Endodermal cell (in vitro differentiated cells): ENCODE data around the gene C1orf105. TPM values are rescaled to one million over a fixed set of nuclear protein-coding genes. Genes with fewer than 3 reads are reported as not detected.

Source experiments
- DNase-seq: peaks from one replicate; pipeline ENCODE4 v3.0.0-alpha.2; 2017
- H3K27ac ChIP-seq: 2 replicates; pipeline ENCODE4 v1.5.1; 2013; ENCODE audit warnings: mild to moderate bottlenecking, low read depth, low read length, moderate library complexity
- H3K27me3 ChIP-seq: 2 replicates; pipeline ENCODE4 v1.6.1; 2013; ENCODE audit warnings: mild to moderate bottlenecking, low read length, moderate library complexity; ENCODE audit not compliant: insufficient read depth, control insufficient read depth, poor library complexity, severe bottlenecking
- H3K36me3 ChIP-seq: 2 replicates; pipeline ENCODE4 v1.7.0; 2013; ENCODE audit warnings: mild to moderate bottlenecking, low read length, moderate library complexity; ENCODE audit not compliant: control insufficient read depth, insufficient read depth
- H3K4me1 ChIP-seq: one replicate; pipeline ENCODE4 v1.7.0; 2013; ENCODE audit warnings: low read length; ENCODE audit not compliant: control insufficient read depth, insufficient read depth
- H3K4me3 ChIP-seq: 2 replicates; pipeline ENCODE4 v1.5.1; 2013; ENCODE audit warnings: mild to moderate bottlenecking, low read length, moderate library complexity
- H3K9ac ChIP-seq: 2 replicates; pipeline ENCODE4 v1.6.1; 2013; ENCODE audit warnings: mild to moderate bottlenecking, low read length, moderate library complexity; ENCODE audit not compliant: poor library complexity, severe bottlenecking; ENCODE audit errors: extremely low read depth
- H3K9me3 ChIP-seq: 2 replicates; pipeline ENCODE4 v1.6.1; 2013; ENCODE audit warnings: mild to moderate bottlenecking, low read length, moderate library complexity; ENCODE audit not compliant: control insufficient read depth
- H3K27ac Mint-ChIP-seq: 2 replicates; pipeline ENCODE4 v1.8.0; 2020; ENCODE audit warnings: mixed read lengths
- H3K27me3 Mint-ChIP-seq: 2 replicates; pipeline ENCODE4 v1.8.0; 2021; ENCODE audit warnings: mild to moderate bottlenecking, mixed read lengths; ENCODE audit not compliant: insufficient read depth
- H3K36me3 Mint-ChIP-seq: 2 replicates; pipeline ENCODE4 v1.8.0; 2020; ENCODE audit warnings: low read depth, mixed read lengths
- H3K4me1 Mint-ChIP-seq: 2 replicates; pipeline ENCODE4 v1.8.0; 2020; ENCODE audit warnings: mixed read lengths
- H3K4me3 Mint-ChIP-seq: 2 replicates; pipeline ENCODE4 v1.8.0; 2020; ENCODE audit warnings: mild to moderate bottlenecking, moderate library complexity, mixed read lengths
- H3K9me3 Mint-ChIP-seq: 2 replicates; pipeline ENCODE4 v1.8.0; 2020; ENCODE audit warnings: mild to moderate bottlenecking, mixed read lengths
- WGBS, 2 experiments: methylation state at CpG; one replicate each; pipeline versions ENCODE4 v1.1.5 to v1.1.7; 2013; ENCODE audit warnings: missing lambda C conversion rate in 2 of 2, mixed read lengths in 1 of 2; ENCODE audit not compliant: insufficient coverage in 1 of 2, insufficient read length in 1 of 2; 5-methylcytosine and 5-hydroxymethylcytosine counted together
- total RNA-seq, 2 donors: library from RNA; stranded (reverse); fragmentation: NEBNext Ultra II Directional in 1 of 2; extraction: Animal tissue kit (Norgen Biotek cat#: 25700) in 1 of 2; gene quantifications; 2 replicates in 1 of 2; 3 replicates in 1 of 2; pipeline ENCODE4 v1.2.1, GENCODE V29; 2021
- TF ChIP-seq, protein P1 (sequence below): fragments of 200-600 bp; sonication (generic); conservative IDR thresholded peaks from 2 replicates; pipeline ENCODE4 v1.5.0; 2021; ENCODE audit warnings: antibody characterized with exemption, mild to moderate bottlenecking

Gene C1orf105
- total RNA-seq, 2 donors from 2014 or later, result not detected

DNA sequence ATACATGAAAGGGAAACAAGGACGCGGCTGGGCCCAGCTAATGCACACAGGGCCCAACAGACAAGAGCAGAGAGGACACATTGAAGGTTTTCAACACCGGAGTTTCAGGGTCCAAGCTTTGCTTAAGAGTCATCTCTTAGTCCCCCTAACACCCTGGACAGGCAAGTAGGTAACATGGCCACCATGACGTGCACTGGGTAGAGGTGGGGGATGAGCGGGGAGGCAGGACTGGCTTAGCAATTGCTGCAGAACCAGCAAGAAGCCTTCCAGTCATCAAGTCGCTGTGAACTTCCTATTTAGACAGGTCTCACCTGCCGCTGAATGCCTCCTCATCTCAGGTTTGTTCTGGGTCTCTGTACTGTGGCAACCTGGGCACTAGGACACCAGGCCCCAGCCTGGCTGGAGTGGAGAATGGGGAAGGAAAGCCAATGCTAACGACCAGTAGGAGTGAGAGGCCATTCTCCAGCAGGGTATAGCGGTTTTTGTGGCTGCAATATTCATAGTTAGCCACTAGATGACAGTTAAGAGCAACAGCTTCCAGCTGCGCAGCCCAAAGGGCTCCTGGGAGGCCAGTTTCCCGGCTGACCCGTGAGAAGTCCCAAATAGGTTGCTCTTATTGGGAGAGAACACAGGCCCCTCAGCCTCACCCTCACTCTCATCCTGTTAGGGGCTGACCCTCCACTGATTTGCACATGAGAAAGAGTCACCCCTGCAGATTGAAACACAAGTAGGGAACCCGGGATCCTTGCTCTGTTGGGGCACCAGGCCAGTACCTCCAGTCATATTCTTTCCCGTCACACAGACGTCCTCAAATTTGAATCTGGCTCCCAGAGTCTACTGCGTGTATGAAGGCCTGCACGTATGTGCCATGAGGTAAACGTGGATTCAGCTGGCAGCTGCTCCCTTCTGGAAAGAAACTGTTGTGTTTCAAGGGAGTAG, 29.4 kb downstream of the C1orf105 start:
- H3K36me3 ChIP-seq, result no peaks in the 10 kb centered on the region
- Mint-ChIP-seq H3K9me3 (no peaks in the 10 kb centered on the region), H3K36me3 (no peaks in the 10 kb centered on the region), H3K27me3 (peaks cover 3% of the 10 kb centered on the region), H3K27ac (no peak overlapping the region), H3K4me1 (peaks cover 4% of the 10 kb centered on the region), H3K4me3 (no peak overlapping the region)
- peak; percentile 87 for DNase-seq
- H3K4me3 ChIP-seq, result no peak overlapping the region
- peaks cover 5% of the 10 kb centered on the region for H3K4me1 ChIP-seq
- 67 to 69% methylated on average over 10 to 18 of the region's 18 CpGs for WGBS, 2 experiments
- H3K9ac ChIP-seq, result no peak overlapping the region
- no peaks in the 10 kb centered on the region for H3K27me3 ChIP-seq
- no peaks in the 10 kb centered on the region for H3K9me3 ChIP-seq
- no peak overlapping the region for H3K27ac ChIP-seq
- TF ChIP-seq, protein P1, sequence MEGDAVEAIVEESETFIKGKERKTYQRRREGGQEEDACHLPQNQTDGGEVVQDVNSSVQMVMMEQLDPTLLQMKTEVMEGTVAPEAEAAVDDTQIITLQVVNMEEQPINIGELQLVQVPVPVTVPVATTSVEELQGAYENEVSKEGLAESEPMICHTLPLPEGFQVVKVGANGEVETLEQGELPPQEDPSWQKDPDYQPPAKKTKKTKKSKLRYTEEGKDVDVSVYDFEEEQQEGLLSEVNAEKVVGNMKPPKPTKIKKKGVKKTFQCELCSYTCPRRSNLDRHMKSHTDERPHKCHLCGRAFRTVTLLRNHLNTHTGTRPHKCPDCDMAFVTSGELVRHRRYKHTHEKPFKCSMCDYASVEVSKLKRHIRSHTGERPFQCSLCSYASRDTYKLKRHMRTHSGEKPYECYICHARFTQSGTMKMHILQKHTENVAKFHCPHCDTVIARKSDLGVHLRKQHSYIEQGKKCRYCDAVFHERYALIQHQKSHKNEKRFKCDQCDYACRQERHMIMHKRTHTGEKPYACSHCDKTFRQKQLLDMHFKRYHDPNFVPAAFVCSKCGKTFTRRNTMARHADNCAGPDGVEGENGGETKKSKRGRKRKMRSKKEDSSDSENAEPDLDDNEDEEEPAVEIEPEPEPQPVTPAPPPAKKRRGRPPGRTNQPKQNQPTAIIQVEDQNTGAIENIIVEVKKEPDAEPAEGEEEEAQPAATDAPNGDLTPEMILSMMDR, result peak; percentile 91

DNA sequence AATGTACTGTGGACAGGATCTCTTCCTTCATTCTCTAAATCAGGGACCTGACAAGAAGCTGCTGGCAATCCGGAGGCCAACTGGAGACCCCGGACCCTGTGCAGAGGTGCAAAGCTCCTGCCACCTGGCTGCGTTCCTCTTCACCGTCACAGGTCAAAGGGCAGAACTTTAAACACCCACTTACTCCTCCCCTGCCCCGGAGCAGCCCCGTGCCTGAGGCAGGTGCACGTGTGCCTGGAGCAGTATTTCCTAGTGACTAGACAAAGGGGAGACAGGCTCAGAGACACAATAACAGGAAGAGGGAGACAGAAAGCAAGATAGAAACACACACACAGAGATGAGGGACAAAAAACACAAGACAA, 30.0 kb downstream of the C1orf105 start:
- TF ChIP-seq, protein P1, result no peak
- no peaks in the 10 kb centered on the region for H3K36me3 Mint-ChIP-seq
- H3K36me3 ChIP-seq, result no peaks in the 10 kb centered on the region
- no peak overlapping the region for H3K27ac Mint-ChIP-seq
- H3K9ac ChIP-seq, result no peak overlapping the region
- H3K4me1 ChIP-seq, result peaks cover 5% of the 10 kb centered on the region
- H3K9me3 Mint-ChIP-seq, result no peaks in the 10 kb centered on the region
- H3K27ac ChIP-seq, result no peak overlapping the region
- H3K4me3 ChIP-seq, result no peak overlapping the region
- H3K27me3 ChIP-seq, result no peaks in the 10 kb centered on the region
- peaks cover 4% of the 10 kb centered on the region for H3K4me1 Mint-ChIP-seq
- no peak overlapping the region for H3K4me3 Mint-ChIP-seq
- 96 to 100% methylated on average over 4 to 7 of the region's 7 CpGs for WGBS, 2 experiments
- no peak for DNase-seq
- no peaks in the 10 kb centered on the region for H3K9me3 ChIP-seq
- H3K27me3 Mint-ChIP-seq, result peaks cover 3% of the 10 kb centered on the region

DNA sequence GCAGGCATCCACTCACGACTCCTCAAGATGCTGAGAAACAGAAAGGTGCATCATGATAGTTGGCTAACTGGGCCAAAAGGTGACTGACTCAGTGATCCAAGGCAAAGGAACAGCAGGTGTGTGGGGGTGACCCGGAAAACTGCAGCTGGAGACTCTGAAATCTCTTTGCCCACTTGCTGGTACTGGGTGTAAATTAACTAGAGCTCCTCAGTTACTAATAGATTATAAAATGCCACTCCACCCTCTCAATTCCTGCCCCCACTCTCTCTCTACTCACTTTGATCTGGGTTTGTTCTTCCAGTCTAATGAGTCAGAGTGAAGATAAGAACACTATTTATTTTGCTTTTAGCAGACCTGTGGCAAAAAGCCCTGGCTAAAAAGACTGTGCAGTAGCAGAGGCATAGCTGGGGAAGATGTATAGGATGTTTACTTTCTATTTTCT, 30.5 kb downstream of the C1orf105 start:
- no peak for DNase-seq
- Mint-ChIP-seq H3K4me3 (no peak overlapping the region), H3K9me3 (no peaks in the 10 kb centered on the region), H3K36me3 (no peaks in the 10 kb centered on the region), H3K27me3 (peaks cover 3% of the 10 kb centered on the region), H3K27ac (no peak overlapping the region), H3K4me1 (peaks cover 4% of the 10 kb centered on the region)
- Histone ChIP-seq H3K9ac (no peak overlapping the region), H3K27ac (no peak overlapping the region), H3K9me3 (no peaks in the 10 kb centered on the region), H3K36me3 (no peaks in the 10 kb centered on the region), H3K4me3 (no peak overlapping the region), H3K27me3 (no peaks in the 10 kb centered on the region), H3K4me1 (peaks cover 5% of the 10 kb centered on the region)
- 80% methylated on average over 2 of the region's 2 CpGs; no CpG with 5 or more reads in 1 of the 2 experiments for WGBS, 2 experiments
- TF ChIP-seq, protein P1, result no peak
